Measurements from ENCODE around the gene TWIST1.
A peak's percentile ranks its signal among the peaks of the same experiment; 100 is the strongest.

TWIST1 gene

DNA sequence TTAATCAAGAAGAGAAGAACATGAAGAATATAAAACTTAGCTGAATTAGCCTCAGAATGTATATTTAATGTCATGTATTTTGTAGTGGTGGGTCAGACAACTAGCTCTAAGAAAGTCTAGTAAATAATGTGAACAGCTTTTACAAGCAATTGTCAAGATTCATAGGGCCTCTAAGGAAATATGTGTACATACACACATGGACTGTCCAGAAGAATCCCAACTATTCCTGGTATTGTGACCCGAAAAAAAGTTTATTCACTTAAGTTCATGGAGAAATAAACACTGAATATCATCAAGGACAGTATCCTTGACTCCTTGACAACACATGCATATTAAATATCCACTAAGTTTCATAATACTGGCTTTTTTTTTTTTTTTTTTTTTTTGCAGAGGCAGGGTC is 11.4 kb upstream of the TWIST1 start:
- no peak overlapping the region for H3K27ac ChIP-seq (ENCODE audit: low read depth, low read length)

GRCh38 chr7:19121977-19122588 is 4.6 kb upstream of the TWIST1 start:
- H3K36me3 ChIP-seq (ENCODE audit: insufficient read depth, low read length), result no peaks in the 10 kb centered on the region
- H3K27me3 ChIP-seq (ENCODE audit: insufficient read depth, low read length), result no peaks in the 10 kb centered on the region
- H3K27ac ChIP-seq (ENCODE audit: low read depth, low read length), result no peak overlapping the region
- H3K4me1 ChIP-seq (ENCODE audit: control insufficient read depth, insufficient read depth, low read length, unreplicated experiment), result peaks cover 8% of the 10 kb centered on the region
- no peak overlapping the region for H3K4me3 ChIP-seq (ENCODE audit: low read depth, low read length)
- no peaks in the 10 kb centered on the region for H3K79me2 ChIP-seq (ENCODE audit: control insufficient read depth, insufficient read depth, low read length, unreplicated experiment)
- H2AFZ ChIP-seq (ENCODE audit: low read length, unreplicated experiment), result no peak overlapping the region

More for the DNA sequence above, 11.4 kb upstream of the TWIST1 start:
- Histone ChIP-seq H3K27me3 (ENCODE audit: insufficient read depth, low read length) (no peaks in the 10 kb centered on the region), H3K79me2 (ENCODE audit: control insufficient read depth, insufficient read depth, low read length, unreplicated experiment) (no peaks in the 10 kb centered on the region), H2AFZ (ENCODE audit: low read length, unreplicated experiment) (no peak overlapping the region), H3K36me3 (ENCODE audit: insufficient read depth, low read length) (no peaks in the 10 kb centered on the region), H3K4me3 (ENCODE audit: low read depth, low read length) (no peak overlapping the region), H3K4me1 (ENCODE audit: control insufficient read depth, insufficient read depth, low read length, unreplicated experiment) (no peaks in the 10 kb centered on the region)

DNA sequence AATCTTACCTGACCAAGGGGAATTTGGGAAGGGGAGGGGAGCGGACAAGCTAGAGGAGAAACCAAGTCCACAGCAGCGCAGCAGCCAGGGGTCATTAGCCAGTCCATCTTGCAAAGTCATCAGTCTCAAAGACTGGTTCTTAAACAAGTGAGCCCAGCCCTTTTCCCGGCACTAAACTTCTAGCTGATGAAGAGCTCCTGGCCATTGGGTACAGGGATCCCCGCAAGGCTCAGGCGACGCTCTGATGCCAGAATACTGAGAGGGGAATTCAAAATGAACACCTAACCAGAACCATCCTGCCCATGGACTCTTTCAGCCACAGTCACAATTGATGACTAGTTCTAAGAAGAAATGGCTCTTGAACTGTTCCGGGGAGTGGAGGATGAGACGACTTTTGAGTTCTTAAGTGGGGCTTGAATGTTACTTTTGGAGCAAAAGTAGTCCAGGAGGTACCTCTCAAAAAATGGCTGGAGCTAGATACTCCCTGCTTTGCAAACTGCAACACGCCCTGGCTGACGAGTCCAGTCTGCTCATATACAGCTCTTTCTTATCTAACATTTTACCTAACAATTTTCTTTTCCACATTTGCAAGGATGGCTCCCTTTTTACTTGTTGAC is 2.5 kb upstream of the TWIST1 start:
- Histone ChIP-seq H3K27ac (ENCODE audit: low read depth, low read length) (no peak overlapping the region), H3K27me3 (ENCODE audit: insufficient read depth, low read length) (no peaks in the 10 kb centered on the region), H3K4me3 (ENCODE audit: low read depth, low read length) (no peak overlapping the region), H3K36me3 (ENCODE audit: insufficient read depth, low read length) (no peaks in the 10 kb centered on the region), H3K4me1 (ENCODE audit: control insufficient read depth, insufficient read depth, low read length, unreplicated experiment) (peaks cover 8% of the 10 kb centered on the region), H2AFZ (ENCODE audit: low read length, unreplicated experiment) (no peak overlapping the region), H3K79me2 (ENCODE audit: control insufficient read depth, insufficient read depth, low read length, unreplicated experiment) (peaks cover 19% of the 10 kb centered on the region)

GRCh38 chr7:19119372-19119771 is 1.9 kb upstream of the TWIST1 start:
- no peaks in the 10 kb centered on the region for H3K36me3 ChIP-seq (ENCODE audit: insufficient read depth, low read length)
- H3K27me3 ChIP-seq (ENCODE audit: insufficient read depth, low read length), result no peaks in the 10 kb centered on the region
- peaks cover 25% of the 10 kb centered on the region for H3K79me2 ChIP-seq (ENCODE audit: control insufficient read depth, insufficient read depth, low read length, unreplicated experiment)
- H3K4me1 ChIP-seq (ENCODE audit: control insufficient read depth, insufficient read depth, low read length, unreplicated experiment), result peaks cover 8% of the 10 kb centered on the region
- H3K4me3 ChIP-seq (ENCODE audit: low read depth, low read length), result no peak overlapping the region
- no peak overlapping the region for H2AFZ ChIP-seq (ENCODE audit: low read length, unreplicated experiment)
- no peak overlapping the region for H3K27ac ChIP-seq (ENCODE audit: low read depth, low read length)

- Histone ChIP-seq H3K4me3 (ENCODE audit: low read depth, low read length) (peak overlapping the region; percentile 96; the same call in 1 of the 2 replicates), H2AFZ (ENCODE audit: low read length, unreplicated experiment) (no peak overlapping the region), H3K27me3 (ENCODE audit: insufficient read depth, low read length) (no peaks in the 10 kb centered on the region), H3K27ac (ENCODE audit: low read depth, low read length) (no peak overlapping the region), H3K4me1 (ENCODE audit: control insufficient read depth, insufficient read depth, low read length, unreplicated experiment) (peaks cover 8% of the 10 kb centered on the region), H3K36me3 (ENCODE audit: insufficient read depth, low read length) (0 out of 2 replicates have a peak, but pooled peaks cover under 1% of the 10 kb centered on the region), H3K79me2 (ENCODE audit: control insufficient read depth, insufficient read depth, low read length, unreplicated experiment) (peaks cover 30% of the 10 kb centered on the region)
Observed at GRCh38 chr7:19118636-19119371, 1.4 kb upstream of the TWIST1 start.

DNA sequence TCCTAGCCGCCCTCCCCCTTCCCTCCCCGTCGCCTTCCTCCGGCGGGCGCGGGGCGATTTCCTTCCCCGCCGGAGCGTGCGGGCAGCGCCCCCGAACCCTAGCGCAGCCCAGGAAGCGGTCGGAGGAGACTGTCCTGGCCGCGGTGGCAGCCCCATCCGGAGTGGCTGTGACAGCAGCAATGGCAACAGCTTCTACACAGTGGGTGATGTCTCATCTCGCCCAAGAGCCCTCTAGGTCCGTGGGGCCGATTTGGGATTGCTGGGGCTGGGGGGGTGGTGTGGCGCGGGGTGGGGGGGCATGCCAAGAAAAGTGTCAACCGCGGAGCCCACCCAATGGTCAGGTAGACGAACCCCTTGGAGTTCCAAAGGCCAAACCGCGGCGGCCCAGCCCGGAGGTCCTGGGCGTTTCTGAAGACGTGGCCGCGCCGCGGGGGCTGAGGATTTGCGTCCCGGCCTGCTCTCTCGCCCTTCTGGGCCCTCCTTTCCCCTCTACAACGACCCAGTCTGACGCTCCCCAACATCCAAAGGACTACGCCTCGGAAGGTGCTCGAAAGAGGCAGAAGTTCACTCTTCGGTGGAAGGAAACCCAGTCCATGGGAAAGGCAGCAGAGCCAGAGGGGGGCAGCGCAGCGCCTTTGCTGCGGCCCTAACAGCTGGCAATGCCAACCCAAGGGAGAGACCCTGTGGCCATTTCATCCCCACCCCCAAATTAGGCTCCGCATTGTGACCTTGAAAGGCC is 603 bp upstream of the TWIST1 start:
- peak overlapping the region; percentile 85 for H2AFZ ChIP-seq (ENCODE audit: low read length, unreplicated experiment)
- peaks cover 38% of the 10 kb centered on the region for H3K79me2 ChIP-seq (ENCODE audit: control insufficient read depth, insufficient read depth, low read length, unreplicated experiment)
- no peaks in the 10 kb centered on the region for H3K27me3 ChIP-seq (ENCODE audit: insufficient read depth, low read length)
- peak overlapping the region; percentile 96 for H3K4me3 ChIP-seq (ENCODE audit: low read depth, low read length)
- H3K27ac ChIP-seq (ENCODE audit: low read depth, low read length), result peak overlapping the region; percentile 62
- H3K36me3 ChIP-seq (ENCODE audit: insufficient read depth, low read length), result 0 out of 2 replicates have a peak, but pooled peaks cover 7% of the 10 kb centered on the region
- H3K4me1 ChIP-seq (ENCODE audit: control insufficient read depth, insufficient read depth, low read length, unreplicated experiment), result peaks cover 12% of the 10 kb centered on the region

DNA sequence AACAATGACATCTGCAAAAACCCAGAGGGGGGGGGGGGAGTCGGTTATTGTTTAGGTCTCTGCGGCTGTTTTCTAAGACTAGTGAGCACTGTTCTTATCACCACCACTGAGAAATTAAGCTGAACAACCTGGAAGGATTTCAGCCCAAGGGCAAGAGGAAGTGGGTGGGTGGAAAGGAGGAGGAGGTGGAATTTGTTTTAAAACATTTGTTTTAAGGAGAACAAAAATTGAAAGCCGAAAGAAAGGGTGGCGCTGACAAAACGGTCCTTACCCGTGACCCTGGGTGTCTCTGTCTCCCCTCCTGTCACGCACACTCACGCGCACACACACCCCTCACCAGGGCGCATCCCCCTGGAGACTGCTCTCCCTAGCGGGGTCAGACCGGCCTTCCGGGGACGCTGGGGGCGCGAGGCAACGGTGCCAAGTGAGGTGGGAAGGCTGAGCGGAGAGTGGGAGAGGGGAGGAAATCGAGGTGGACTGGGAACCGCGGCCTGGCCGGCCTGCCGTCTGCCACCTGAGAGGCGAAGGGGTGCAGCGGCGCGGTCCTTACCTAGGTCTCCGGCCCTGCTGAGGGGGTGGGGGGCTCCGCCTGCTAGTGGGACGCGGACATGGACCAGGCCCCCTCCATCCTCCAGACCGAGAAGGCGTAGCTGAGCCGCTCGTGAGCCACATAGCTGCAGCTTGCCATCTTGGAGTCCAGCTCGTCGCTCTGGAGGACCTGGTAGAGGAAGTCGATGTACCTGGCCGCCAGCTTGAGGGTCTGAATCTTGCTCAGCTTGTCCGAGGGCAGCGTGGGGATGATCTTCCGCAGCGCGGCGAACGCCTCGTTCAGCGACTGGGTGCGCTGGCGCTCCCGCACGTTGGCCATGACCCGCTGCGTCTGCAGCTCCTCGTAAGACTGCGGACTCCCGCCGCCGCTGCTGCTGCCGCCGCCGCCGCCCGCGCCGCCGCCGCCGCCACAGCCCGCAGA is 1.0 kb downstream of the TWIST1 start:
- no peaks in the 10 kb centered on the region for H3K27me3 ChIP-seq (ENCODE audit: insufficient read depth, low read length)
- peak overlapping the region; percentile 36 for H2AFZ ChIP-seq (ENCODE audit: low read length, unreplicated experiment)
- peaks cover 14% of the 10 kb centered on the region for H3K4me1 ChIP-seq (ENCODE audit: control insufficient read depth, insufficient read depth, low read length, unreplicated experiment)
- peak overlapping the region; percentile 96 for H3K4me3 ChIP-seq (ENCODE audit: low read depth, low read length)
- peak overlapping the region; percentile 6; the same call in 1 of the 2 replicates for H3K27ac ChIP-seq (ENCODE audit: low read depth, low read length)
- H3K79me2 ChIP-seq (ENCODE audit: control insufficient read depth, insufficient read depth, low read length, unreplicated experiment), result peaks cover 47% of the 10 kb centered on the region
- 0 out of 2 replicates have a peak, but pooled peaks cover 11% of the 10 kb centered on the region for H3K36me3 ChIP-seq (ENCODE audit: insufficient read depth, low read length)

DNA sequence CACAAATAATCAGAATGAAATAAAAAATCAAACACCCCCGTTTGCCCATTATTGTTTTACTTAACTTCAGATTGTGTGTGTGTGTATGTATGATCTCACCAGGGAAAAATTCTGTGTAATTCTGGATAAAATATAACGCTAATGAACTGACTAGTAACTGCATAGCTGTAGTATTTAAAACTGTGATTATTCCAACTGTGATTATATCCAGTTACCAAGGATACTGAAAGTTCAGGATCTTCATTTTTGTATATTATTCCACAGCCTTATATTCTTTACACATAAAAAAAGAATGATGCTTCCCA is 2.9 kb downstream of the TWIST1 start:
- no peak overlapping the region for H2AFZ ChIP-seq (ENCODE audit: low read length, unreplicated experiment)
- H3K36me3 ChIP-seq (ENCODE audit: insufficient read depth, low read length), result 0 out of 2 replicates have a peak, but pooled peaks cover 11% of the 10 kb centered on the region
- H3K27ac ChIP-seq (ENCODE audit: low read depth, low read length), result peak overlapping the region; percentile 57
- peaks cover 6% of the 10 kb centered on the region for H3K4me1 ChIP-seq (ENCODE audit: control insufficient read depth, insufficient read depth, low read length, unreplicated experiment)
- no peaks in the 10 kb centered on the region for H3K27me3 ChIP-seq (ENCODE audit: insufficient read depth, low read length)
- H3K79me2 ChIP-seq (ENCODE audit: control insufficient read depth, insufficient read depth, low read length, unreplicated experiment), result peaks cover 47% of the 10 kb centered on the region
- peak overlapping the region; percentile 96 for H3K4me3 ChIP-seq (ENCODE audit: low read depth, low read length)

GRCh38 chr7:19113855-19114550 is 3.4 kb downstream of the TWIST1 start:
- Histone ChIP-seq H2AFZ (ENCODE audit: low read length, unreplicated experiment) (no peak overlapping the region), H3K27me3 (ENCODE audit: insufficient read depth, low read length) (no peaks in the 10 kb centered on the region), H3K79me2 (ENCODE audit: control insufficient read depth, insufficient read depth, low read length, unreplicated experiment) (peaks cover 47% of the 10 kb centered on the region), H3K4me1 (ENCODE audit: control insufficient read depth, insufficient read depth, low read length, unreplicated experiment) (peaks cover 6% of the 10 kb centered on the region), H3K27ac (ENCODE audit: low read depth, low read length) (peak overlapping the region; percentile 57), H3K36me3 (ENCODE audit: insufficient read depth, low read length) (0 out of 2 replicates have a peak, but pooled peaks cover 11% of the 10 kb centered on the region), H3K4me3 (ENCODE audit: low read depth, low read length) (peak overlapping the region; percentile 96)

Data from ACC112 (cell line).